ENCODE measurements around the gene KANSL2.
"Not testable (repeated sequence)": the region's sequence is repeated elsewhere in the genome, so short reads cannot be mapped to it uniquely, and the experiment has no call there.

The KANSL2 gene

DNA sequence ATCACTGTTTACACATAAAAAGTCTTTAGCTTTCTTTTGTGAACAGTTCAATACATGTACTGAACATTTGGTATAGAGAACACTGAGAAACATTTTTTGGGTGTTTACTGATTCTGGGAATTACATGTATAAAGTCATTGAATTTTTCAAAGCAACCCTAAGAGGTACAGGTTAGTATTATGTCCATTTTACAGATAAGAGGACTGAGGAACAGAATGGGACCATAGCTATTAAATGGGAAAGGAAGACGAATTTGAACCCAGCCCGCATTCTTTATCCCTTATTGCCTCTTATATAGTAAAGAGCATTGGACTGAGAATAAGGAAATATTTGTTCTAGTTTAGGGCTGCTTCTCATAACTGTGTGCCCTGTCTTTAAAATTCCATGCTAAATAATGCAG lies 889 bp upstream of the KANSL2 start:
- no peak for FAIRE-seq

DNA sequence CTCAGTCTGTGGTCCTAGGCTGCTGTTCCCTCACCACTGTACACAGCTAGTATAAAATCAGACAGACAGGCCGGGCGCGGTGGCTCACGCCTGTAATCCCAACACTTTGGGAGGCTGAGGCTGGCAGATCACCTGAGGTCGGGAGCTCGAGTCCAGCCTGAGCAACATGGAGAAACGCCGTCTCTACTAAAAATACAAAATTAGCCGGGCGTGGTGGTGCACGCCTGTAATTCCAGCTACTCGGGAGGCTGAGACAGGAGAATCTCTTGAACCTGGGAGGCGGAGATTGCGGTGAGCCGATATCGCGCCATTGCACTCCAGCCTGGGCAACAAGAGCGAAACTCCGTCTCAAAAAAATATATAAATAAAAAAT lies 481 bp upstream of the KANSL2 start:
- FAIRE-seq, result not testable (repeated sequence)

GRCh38 chr12:48681399-48681709 lies 684 bp downstream of the KANSL2 start:
- no peak for FAIRE-seq

DNA sequence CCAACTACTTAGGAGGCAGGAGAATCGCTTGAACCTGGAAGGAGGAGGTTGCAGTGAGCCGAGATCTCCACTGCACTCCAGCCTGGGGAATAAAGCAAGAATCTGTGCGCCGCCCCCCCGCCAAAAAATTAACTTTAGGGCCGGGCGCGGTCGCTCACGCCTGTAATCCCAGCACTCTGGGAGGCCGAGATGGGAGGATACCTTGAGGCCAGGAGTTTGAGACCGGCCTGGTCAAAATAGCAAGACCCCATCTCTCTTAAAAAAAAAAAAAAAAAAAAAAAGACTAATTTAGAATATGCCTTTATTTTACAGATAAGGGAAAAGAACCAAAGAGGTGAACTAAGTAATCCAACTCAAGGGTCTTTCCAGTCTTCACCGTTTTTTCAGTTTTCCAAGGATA lies 1.2 kb downstream of the KANSL2 start:
- no peak for FAIRE-seq

DNA sequence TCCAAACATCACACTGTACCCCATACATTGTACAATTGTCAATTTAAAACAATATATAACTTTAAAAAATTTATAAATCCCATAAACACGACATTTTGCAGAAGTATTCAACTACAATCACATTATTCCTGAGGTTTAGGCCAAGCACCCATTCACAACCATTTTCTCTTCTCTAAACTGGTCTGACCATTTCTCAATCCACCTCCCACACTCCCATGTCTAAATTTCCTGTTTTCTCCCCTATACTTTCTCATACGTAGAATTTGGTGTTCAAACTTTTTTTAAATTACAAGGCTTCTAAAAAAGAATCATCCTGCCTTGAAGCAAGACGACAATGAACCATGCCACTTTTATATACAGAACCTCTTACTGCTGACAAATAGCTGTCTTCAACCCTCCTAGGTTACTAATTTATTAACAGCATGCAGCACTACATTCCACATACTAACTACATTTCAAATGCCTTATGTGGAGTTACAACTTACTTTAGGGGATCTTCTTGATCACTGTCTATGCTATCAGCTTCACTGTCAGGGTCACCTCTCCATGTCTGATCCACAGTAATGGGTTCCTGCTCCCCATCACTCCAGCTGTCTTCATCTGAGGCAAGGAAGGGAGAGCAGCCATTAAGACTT lies 3.4 kb downstream of the KANSL2 start:
- FAIRE-seq, result no peak

GRCh38 chr12:48671231-48671856 lies 10.7 kb downstream of the KANSL2 start:
- FAIRE-seq, result no peak

DNA sequence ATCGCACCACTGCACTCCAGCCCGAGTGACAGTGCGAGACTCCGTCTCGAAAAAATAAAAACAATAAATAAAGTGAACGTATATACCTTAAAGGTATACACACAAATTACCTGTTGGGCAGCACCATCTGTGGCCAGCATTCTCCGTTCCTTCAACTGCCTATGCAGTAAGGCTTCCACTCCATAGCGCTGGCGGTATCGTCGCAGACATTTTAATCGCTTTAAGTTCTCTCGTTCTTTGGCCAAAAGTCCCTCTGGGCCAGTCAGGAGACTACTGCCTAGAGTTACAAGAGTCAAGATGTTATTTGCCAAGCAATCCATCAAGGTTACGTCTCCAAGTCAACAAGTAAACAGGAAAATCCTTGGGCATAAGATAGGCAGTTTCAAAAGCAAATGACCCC lies 13.0 kb downstream of the KANSL2 start:
- FAIRE-seq, result no peak

DNA sequence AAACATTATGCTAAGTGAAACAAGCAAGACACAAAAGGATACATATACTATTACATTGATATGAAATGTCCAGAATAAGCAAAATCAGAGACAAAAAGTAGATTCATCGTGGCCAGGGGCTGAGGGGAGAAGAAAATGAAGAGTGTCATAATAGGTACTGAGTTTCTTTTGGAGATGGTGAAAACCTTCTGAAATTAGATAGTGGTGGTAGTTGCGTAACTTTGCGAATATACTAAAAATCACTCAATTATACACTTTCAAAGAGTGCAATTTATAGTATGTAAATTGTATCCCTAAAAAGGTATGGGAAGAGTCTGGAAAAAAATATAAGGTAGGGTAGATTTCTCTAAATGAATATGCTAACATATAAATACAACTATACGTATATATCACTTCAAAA lies 22.2 kb downstream of the KANSL2 start:
- no peak for FAIRE-seq

DNA sequence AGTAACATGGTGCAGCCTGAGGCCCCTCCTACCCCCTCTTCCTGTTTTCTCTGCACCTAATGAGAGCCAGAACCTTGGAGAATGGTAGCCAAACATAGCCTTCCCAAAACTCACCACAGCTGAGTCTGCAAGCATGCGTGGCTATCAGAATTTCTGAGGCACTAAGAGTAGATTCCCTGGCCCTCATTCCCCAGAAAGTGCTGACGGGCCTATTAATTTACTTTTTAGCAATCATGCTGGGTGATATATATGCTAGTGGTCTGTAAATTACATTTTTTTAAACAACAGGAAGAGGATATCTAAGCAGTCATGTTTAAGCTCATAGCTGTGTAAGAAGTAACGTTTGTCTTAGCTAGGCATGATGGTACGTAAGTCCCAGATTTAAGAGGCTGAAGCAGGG lies 30.4 kb downstream of the KANSL2 start:
- FAIRE-seq, result no peak

DNA sequence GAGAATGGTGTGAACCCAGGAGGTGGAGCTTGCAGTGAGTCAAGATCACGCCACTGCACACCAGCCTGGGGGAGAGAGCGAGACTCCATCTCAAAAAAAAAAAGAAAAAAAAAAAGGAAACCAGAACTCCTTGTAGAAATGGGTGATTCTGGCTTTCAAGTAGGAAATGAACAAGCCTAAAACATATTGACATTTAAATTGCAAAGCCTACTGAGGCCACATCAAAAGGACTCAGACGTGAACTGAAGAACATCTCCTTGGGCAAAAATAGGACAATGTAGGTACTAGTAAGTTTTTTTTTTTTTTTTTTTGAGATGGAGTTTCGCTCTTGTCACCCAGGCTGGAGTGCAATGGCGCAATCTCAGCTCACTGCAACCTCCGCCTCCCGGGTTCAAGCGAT lies 36.7 kb downstream of the KANSL2 start:
- not testable (repeated sequence) for FAIRE-seq

DNA sequence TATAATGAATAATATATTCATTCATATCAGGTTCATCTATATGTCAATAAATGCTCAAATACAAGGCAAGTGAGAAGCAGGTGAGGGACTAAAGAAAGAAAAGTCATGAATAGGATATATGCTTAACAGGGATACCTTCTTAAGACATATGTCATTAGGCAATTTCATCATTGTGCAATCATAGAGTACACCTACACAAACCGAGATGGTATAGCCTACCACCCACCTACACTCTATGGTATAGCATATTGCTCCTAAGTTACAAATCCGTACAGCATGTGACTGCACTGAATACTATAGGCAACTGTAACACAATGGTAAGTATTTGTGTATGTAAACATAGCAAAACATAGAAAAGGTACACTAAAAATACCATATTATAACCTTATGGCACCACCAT lies 39.0 kb downstream of the KANSL2 start:
- no peak for FAIRE-seq

DNA sequence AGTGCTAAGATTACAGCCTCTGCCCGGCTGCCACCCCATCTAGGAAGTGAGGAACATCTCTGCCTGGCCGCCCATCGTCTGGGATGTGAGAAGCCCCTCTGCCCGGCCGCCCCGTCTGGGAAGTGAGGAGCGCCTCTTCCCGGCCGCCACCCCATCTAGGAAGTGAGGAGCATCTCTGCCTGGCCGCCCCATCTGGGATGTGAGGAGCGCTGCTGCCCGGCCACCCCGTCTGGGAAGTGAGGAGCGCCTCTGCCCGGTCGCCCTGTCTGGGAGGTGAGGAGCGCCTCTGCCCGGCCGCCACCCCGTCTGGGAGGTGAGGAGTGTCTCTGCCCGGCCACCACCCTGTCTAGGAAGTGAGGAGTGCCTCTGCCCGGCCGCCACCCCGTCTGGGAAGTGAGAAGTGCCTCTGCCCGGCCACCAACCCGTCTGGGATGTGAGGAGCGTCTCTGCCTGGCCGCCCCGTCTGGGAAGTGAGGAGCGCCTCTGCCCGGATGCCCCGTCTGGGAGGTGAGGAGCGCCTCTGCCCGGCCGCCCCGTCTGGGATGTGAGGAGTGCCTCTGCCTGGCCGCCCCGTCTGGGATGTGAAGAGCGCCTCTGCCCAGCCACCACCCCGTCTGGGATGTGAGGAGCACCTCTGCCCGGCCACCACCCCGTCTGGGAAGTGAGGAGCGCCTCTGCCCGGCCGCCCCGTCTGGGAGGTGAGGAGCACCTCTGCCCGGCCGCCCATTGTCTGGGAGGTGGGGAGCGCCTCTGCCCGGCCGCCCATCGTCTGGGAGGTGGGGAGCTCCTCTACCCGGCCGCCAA lies 40.1 kb downstream of the KANSL2 start:
- FAIRE-seq, result not testable (repeated sequence)

DNA sequence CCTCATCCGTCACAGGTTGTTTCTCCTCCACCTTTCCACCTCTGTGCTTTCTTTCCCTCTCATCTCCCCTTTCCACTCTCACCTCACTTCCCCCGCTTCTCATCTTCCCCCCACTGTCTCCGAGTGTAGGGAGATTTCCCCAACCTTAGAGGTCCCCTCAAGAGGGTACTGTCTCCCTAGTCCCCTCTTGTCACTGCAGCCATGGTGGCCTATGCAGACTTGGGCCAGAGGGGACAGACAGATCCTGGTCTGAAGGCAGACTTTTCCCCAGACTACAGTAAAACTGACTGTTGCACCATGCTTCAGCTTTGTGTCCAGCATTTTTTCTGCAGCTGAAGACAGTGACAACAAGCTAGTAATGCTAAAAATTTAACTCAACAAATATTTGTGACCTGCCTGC lies 41.2 kb downstream of the KANSL2 start:
- FAIRE-seq, result no peak

DNA sequence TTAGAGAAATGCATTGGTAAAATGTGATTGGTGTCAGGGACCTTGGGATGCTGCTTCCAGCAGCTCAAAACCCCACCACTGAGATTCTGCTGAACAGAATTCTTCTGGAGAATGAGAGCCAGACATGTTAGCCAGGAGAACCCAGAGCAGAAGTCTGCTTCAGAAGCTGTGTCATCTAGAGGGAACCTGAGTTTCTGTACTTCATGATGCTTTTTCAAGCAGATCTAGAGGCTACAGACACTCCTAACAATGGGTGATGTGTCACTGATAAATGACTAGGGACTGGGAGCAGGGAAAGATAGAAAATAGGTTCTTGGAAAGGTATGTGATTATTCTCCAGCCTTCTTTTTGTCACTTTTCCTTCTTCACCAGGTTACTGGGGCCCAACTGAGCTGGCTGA lies 41.6 kb downstream of the KANSL2 start:
- no peak for FAIRE-seq

GRCh38 chr12:48631071-48631470 lies 51.0 kb downstream of the KANSL2 start:
- FAIRE-seq, result no peak

GRCh38 chr12:48630346-48630745 lies 51.7 kb downstream of the KANSL2 start:
- FAIRE-seq, result no peak

DNA sequence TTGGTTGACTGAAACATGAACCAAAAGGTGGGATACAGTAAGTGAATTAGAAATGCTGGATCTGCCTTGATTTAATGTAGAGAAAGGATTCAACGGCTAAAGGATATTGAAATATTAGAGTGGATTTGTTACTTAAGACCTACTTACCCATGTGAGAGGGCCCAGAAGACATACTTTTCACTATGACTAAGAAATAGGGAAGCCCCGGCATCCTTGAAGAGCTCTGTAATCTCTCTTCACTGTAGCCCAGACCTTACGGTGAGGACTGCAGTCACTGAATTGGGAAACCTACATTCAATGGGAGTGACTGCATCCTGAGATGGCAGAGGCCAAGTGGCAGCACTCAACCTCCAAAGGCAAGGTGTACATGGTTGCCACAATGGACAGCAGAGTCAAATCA lies 52.5 kb downstream of the KANSL2 start:
- FAIRE-seq, result no peak

DNA sequence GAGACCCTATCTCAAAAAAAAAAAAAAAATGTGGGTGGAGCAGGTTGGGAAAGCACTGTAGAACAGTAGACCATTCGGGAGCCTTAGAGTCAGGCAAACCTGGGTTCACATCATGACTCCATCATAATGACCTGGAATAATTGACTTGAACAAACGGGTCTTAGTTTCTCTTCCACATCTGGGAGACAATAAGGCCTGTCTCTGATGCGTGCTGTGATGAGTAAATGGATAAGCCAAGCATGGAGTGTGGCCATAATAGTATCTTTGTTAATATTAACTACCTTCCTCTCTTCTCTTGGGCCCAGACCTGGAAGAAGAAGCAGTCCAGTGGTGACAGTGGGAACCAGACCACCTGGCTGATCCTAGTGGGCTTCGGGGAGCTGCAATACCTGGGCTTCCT lies 54.5 kb downstream of the KANSL2 start:
- FAIRE-seq, result no peak

DNA sequence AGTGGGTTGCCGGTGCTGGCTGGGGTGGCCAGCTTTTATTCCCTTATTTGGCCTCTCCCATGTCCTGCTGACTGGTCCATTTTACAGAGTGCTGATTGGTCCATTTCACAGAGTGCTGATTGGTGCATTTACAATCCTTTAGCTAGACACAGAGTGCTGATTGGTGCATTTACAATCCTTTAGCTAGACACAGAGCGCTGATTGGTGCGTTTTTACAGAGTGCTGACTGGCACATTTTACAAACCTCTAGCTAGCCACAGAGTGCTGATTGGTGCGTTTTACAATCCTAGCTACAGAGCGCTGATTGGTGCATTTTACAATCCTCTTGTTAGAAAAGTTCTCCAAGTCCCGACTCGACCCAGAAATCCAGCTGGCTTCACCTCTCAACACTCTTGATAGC lies 59.0 kb downstream of the KANSL2 start:
- FAIRE-seq, result not testable (repeated sequence)

GRCh38 chr12:48618541-48618940 lies 63.5 kb downstream of the KANSL2 start:
- FAIRE-seq, result peak; percentile 56

GRCh38 chr12:48615681-48616080 lies 66.4 kb downstream of the KANSL2 start:
- FAIRE-seq, result no peak

GRCh38 chr12:48613321-48613720 lies 68.7 kb downstream of the KANSL2 start:
- FAIRE-seq, result no peak

Data from TTC549 (cell line).